Measurements from ENCODE around the gene DCUN1D5. TPM values are rescaled to one million over a fixed set of nuclear protein-coding genes. Genes with fewer than 3 reads are reported as not detected.

The DCUN1D5 gene
- total and polyA plus RNA-seq, 2 of the 8 experiments (the other 6 are each of a cell fraction or from before 2014, with no cell fraction given): 76.1 to 95.4 TPM

DNA sequence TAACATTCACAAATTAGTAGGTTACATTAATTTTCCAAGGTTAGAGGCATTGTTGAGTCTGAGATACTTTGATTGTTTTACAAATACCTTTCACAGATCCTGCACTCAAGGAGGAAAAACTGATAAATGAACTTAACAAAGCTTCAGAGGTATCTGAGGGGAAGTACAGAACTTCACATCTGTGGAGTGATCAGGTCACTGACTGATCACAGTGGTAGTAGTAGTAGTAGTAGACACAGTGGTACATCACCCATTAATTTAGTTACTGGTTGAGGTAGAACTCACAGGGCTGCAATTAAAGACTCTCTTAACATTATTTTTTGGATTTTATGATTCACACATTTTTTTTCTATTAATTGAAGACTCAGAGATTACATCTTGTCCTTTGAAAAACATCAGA is 56.7 kb downstream of the DCUN1D5 start (continued):
- no peak for TF ChIP-seq CTBP2 (IDR thresholded peaks at IDR 0.05; ENCODE audit: borderline replicate concordance, insufficient read depth, insufficient read length, low read length)
- no peak for TF ChIP-seq SIRT6 (IDR thresholded peaks at IDR 0.05; ENCODE audit: low read length)
- TF ChIP-seq EGR1 (IDR thresholded peaks at IDR 0.05; ENCODE audit: borderline replicate concordance, low read depth, low read length): no peak
- TF ChIP-seq, protein P1, sequence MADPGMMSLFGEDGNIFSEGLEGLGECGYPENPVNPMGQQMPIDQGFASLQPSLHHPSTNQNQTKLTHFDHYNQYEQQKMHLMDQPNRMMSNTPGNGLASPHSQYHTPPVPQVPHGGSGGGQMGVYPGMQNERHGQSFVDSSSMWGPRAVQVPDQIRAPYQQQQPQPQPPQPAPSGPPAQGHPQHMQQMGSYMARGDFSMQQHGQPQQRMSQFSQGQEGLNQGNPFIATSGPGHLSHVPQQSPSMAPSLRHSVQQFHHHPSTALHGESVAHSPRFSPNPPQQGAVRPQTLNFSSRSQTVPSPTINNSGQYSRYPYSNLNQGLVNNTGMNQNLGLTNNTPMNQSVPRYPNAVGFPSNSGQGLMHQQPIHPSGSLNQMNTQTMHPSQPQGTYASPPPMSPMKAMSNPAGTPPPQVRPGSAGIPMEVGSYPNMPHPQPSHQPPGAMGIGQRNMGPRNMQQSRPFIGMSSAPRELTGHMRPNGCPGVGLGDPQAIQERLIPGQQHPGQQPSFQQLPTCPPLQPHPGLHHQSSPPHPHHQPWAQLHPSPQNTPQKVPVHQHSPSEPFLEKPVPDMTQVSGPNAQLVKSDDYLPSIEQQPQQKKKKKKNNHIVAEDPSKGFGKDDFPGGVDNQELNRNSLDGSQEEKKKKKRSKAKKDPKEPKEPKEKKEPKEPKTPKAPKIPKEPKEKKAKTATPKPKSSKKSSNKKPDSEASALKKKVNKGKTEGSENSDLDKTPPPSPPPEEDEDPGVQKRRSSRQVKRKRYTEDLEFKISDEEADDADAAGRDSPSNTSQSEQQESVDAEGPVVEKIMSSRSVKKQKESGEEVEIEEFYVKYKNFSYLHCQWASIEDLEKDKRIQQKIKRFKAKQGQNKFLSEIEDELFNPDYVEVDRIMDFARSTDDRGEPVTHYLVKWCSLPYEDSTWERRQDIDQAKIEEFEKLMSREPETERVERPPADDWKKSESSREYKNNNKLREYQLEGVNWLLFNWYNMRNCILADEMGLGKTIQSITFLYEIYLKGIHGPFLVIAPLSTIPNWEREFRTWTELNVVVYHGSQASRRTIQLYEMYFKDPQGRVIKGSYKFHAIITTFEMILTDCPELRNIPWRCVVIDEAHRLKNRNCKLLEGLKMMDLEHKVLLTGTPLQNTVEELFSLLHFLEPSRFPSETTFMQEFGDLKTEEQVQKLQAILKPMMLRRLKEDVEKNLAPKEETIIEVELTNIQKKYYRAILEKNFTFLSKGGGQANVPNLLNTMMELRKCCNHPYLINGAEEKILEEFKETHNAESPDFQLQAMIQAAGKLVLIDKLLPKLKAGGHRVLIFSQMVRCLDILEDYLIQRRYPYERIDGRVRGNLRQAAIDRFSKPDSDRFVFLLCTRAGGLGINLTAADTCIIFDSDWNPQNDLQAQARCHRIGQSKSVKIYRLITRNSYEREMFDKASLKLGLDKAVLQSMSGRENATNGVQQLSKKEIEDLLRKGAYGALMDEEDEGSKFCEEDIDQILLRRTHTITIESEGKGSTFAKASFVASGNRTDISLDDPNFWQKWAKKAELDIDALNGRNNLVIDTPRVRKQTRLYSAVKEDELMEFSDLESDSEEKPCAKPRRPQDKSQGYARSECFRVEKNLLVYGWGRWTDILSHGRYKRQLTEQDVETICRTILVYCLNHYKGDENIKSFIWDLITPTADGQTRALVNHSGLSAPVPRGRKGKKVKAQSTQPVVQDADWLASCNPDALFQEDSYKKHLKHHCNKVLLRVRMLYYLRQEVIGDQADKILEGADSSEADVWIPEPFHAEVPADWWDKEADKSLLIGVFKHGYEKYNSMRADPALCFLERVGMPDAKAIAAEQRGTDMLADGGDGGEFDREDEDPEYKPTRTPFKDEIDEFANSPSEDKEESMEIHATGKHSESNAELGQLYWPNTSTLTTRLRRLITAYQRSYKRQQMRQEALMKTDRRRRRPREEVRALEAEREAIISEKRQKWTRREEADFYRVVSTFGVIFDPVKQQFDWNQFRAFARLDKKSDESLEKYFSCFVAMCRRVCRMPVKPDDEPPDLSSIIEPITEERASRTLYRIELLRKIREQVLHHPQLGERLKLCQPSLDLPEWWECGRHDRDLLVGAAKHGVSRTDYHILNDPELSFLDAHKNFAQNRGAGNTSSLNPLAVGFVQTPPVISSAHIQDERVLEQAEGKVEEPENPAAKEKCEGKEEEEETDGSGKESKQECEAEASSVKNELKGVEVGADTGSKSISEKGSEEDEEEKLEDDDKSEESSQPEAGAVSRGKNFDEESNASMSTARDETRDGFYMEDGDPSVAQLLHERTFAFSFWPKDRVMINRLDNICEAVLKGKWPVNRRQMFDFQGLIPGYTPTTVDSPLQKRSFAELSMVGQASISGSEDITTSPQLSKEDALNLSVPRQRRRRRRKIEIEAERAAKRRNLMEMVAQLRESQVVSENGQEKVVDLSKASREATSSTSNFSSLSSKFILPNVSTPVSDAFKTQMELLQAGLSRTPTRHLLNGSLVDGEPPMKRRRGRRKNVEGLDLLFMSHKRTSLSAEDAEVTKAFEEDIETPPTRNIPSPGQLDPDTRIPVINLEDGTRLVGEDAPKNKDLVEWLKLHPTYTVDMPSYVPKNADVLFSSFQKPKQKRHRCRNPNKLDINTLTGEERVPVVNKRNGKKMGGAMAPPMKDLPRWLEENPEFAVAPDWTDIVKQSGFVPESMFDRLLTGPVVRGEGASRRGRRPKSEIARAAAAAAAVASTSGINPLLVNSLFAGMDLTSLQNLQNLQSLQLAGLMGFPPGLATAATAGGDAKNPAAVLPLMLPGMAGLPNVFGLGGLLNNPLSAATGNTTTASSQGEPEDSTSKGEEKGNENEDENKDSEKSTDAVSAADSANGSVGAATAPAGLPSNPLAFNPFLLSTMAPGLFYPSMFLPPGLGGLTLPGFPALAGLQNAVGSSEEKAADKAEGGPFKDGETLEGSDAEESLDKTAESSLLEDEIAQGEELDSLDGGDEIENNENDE (IDR thresholded peaks at IDR 0.05; ENCODE audit: insufficient replicate concordance, low read length): no peak
- no peak for TF ChIP-seq YY1 (IDR thresholded peaks at IDR 0.05; ENCODE audit: low read depth, low read length)
